CD4-positive, alpha-beta T cell treated with Interleukin-4 for 1 hour (primary cell): ENCODE data around the gene GCNA.
"Not testable (repeated sequence)": the region's sequence is repeated elsewhere in the genome, so short reads cannot be mapped to it uniquely, and the experiment has no call there.

Experiments used
- DNase-seq, 2 donors: peaks; one replicate each; pipeline ENCODE4 v3.0.0-alpha.2; 2020 to 2022

The GCNA gene

DNA sequence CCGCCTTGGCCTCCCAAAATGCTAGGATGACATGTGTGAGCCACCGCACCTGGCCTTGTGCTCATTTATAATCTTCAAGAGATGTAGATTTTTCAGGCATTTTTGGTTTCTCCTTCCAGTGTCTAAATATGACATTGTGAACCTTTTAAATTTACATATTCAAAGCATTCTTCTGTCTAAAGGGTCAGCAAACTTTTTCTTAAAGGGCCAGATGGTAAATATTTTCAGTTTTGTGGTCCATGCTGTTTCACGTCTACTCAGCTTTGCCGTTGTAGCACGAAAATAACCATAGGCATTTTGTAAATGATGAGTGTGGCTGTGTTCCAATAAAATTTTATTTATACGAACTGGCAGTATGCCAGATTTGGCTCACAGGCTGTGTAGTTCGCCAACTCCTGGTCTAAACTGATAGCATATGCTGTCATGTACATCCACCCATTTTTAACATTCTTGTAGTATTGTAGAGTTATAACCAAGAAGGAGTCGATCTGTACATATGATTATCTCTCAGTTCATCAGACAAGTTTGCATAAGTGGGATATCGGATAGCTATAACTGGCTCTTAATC lies 12.7 kb upstream of the GCNA start:
- DNase-seq, result no peak

DNA sequence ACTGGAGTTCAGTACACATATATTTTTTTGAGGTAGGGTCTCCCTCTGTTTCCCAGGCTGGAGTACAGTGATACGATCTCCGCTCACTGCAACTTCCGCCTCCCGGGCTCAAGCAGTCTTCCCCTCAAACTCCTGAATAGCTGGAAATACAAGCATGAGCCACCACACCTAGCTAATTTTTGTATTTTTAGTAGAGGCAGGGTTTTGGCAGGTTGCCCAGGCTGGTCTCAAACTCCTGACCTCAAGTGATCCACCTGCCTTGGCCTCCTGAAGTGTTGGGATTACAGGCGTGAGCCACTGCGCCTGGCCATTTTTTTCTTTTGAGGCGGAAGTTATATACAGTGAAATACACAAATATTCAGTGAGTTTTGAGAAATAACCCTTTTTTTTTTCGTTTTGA lies 6.8 kb upstream of the GCNA start:
- DNase-seq, result not testable (repeated sequence)

DNA sequence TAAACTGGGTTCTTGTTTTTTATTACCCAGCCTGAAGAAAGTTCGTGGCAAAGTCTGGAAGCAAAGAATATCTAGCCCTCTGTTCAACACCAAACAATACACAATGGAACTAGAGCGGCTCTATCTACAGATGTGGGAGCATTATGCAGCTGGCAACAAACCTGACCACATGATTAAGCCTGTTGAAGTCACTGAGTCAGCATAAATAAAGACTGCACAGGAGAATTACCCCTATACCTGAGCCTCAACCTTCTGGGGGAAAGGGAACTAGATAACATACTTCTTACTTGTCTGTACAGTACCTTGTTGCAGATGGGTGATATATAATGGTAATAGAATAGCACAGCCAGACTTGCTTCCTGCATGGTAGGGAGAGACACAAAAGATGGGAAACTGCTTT lies 4.6 kb upstream of the GCNA start:
- no peak for DNase-seq

DNA sequence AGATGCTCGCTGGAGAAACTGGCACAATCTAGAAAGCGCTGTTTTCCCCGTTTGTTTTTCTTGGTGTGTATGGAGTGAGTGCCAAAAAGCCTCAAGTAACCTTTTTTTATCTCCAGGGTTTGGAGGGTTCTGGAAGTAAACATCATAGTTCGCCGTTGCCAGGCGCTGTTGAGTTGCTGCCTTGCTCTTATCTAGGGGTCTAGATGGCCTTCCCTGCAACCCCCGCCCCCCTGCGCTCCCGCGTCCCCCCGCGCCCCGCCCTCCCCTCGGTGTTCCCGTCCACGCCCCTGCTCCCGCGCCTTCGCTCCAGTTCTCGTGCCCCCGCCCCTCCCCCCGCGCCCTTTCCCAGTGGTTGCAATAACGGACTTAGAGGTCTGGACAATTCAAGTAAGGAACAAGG lies 555 bp upstream of the GCNA start:
- no peak for DNase-seq

DNA sequence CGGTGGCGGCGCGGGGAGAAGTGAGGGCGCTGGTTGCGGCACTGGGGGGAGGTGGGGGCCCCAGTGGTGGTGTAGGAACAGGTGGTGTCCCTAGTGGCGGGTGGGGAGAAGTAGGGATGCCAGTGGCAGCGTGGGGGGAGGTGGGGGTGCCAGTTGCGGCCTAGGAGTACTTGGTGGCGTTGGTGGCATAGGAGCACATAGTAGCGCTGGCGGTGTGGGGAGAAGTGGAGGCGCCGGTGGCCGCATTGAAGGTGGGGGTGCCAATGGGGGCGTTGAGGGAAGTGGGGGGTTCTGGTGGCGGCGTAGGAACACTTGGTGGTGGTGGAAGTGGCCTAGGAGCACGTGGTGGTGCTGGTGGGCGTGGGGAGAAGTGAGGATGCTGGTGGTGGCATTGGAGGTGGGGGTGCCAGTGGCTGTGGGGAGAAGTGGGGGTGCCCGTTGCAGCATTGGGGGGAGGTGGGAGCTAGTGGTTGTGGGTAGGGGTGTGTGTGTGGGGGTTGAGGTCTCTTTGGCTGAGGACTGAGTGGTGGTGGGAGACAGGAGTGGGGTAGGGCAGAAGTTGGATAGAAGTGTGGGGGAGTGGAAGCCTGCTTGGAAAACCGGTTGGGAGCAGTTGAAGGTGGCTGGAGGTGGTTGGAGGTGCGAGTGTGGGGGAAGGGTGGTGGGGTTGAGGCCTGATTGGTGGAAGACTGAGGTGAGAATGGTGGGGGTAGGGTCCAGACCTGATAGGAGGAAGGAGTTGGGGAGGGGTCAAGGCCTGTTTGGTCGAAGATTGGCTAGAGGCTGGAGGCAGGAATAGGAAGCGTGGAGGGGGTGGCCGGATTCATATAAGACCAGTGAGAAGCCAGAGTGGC lies 1.1 kb downstream of the GCNA start:
- no peak for DNase-seq

DNA sequence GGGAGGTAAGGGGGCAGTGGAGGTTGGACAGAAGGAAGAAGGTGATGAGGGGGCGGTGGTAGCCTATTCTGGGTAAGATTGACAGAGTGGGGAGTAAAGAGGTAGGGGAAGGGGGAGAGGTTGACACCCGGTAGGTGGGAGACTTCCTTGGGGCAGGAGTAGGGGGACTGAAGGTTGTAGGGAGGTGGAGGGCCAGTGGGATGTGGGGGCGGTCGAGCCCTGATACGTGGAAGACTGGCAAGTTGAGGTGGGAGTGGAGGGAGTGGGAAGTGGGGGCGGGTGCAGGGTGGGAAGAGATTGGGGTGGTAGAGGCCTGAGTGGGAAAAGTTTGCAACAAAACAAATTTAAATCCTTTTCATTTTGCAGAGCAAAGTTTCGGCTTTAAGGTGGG lies 1.7 kb downstream of the GCNA start:
- no peak for DNase-seq

DNA sequence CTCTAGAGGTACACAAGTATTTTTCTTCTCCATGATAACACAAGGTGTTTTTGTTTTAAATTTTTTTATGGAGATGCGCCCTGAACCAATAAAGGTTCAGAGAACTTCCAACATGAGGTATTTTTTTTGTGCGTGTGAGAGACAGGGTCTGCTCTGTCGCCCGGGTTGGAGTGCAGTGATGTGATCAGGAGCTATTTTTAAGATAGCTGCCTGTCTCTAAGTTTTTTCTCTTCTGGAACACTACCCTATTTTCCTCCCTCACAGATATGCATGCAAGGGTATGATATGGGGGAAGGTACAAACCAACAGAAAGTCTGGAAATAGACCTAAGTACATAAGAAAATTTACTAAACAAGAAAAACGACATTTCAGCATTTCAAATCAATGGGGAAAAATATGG lies 3.0 kb downstream of the GCNA start:
- DNase-seq, result no peak

DNA sequence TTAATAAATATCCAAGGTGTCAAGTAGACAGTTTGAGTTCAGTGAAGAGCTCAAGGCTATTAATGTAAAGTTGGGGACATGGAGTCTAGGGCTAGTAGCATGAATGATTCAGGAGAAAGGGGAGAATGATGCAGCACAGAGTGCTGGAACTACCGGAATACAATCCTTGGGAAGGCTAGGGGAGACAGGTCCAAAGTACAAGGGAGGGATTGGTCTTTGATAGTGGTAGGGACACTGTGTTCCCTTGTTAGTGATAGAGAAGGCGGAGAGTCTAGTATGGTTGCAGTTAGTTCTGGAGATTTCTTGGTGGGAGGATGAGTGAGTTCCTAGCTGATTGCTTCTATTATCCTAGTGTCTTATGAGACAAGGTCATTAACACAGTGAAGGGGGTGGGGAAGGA lies 8.7 kb downstream of the GCNA start:
- DNase-seq, result no peak

DNA sequence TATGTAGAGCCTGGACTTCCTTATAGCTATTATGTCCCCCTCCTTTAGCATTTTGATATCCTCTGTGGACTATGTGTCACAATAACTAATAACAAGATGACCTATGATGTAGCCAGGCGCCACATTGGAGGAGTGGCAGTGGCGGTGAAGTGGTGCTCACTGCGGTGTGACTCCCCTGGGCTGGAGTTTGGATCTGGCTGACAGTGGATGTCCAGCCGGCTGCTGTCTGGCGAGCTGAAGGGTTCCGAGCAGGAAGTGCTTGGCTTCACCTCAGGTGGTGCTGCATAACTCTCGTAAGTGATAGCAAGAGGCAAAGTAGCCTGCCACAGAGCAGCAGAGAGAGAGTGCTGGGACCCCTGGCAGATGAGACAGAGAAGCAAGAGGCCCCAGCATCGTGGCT lies 15.0 kb downstream of the GCNA start:
- DNase-seq, result not testable (repeated sequence)

DNA sequence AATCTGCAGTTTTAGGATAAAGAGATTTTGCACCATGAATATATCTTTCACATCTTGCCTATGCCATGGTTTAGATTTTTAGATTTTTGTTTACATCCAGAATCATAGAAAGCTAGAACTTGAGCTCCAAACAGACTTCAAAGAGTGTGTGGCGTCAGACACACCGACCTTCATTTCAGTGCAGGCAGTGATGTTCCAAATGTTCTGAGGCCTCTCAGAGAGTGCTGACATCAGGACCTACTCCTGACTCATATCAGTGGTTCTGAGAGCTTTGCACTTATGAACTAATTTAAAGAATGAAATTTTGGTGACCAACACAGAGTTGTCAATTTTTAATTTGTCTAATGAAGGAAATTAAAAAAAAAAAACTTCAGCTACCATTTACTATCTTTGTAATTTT lies 21.7 kb downstream of the GCNA start:
- DNase-seq, result no peak

DNA sequence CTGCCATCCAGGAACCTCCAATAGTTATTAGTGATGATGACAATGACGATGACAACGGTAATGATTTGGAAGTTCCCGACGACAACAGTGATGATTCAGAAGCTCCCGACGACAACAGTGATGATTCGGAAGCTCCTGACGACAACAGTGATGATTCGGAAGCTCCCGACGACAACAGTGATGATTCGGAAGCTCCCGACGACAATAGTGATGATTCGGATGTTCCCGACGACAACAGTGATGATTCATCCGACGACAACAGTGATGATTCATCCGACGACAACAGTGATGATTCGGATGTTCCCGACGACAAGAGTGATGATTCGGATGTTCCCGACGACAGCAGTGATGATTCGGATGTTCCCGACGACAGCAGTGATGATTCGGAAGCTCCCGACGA lies 25.4 kb downstream of the GCNA start:
- no peak for DNase-seq

DNA sequence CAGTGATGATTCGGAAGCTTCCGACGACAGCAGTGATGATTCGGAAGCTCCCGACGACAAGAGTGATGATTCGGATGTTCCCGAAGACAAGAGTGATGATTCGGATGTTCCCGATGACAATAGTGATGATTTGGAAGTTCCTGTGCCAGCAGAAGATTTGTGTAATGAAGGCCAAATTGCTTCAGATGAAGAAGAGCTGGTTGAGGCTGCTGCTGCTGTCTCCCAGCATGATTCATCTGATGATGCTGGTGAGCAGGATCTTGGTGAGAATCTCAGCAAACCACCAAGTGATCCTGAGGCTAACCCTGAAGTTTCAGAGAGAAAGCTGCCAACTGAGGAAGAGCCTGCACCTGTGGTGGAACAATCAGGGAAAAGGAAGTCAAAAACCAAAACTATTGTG lies 25.9 kb downstream of the GCNA start:
- DNase-seq, result no peak

DNA sequence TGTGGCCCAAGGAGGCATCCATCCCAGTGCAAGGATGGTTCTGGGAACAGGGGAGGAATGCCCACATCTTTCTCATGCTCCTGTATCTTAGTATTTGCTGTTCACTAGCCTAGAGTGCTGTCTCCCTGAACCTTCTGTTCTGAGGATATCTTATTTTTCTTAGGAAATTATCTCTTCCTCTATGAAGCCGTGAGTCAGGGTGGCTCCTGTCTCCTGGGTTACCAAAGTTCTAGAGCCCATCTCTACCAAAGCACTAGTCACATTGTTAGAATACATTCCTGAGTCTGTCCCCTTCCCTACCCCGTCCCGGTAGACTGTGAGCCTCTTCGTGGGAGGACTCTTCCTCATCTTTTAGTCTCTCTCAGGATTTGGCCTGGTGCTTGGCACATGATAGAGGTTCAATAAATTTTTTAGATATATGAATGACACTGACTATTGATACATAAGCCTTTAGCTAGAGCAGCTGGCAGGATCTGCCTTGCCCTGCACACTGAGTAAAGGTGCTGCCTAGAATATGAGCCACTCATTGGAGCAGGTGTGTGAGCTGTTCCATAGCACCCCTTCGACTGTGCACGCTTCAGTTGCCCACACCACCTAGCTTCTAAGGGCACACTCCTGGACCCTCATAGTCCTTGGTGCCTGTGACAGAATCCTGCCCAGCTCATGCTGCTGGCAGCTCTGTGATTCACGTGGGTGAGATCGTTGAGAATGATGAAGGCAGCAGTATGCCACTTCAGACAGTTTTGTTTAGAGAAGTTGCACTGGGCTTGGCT lies 26.7 kb downstream of the GCNA start:
- DNase-seq, result no peak

DNA sequence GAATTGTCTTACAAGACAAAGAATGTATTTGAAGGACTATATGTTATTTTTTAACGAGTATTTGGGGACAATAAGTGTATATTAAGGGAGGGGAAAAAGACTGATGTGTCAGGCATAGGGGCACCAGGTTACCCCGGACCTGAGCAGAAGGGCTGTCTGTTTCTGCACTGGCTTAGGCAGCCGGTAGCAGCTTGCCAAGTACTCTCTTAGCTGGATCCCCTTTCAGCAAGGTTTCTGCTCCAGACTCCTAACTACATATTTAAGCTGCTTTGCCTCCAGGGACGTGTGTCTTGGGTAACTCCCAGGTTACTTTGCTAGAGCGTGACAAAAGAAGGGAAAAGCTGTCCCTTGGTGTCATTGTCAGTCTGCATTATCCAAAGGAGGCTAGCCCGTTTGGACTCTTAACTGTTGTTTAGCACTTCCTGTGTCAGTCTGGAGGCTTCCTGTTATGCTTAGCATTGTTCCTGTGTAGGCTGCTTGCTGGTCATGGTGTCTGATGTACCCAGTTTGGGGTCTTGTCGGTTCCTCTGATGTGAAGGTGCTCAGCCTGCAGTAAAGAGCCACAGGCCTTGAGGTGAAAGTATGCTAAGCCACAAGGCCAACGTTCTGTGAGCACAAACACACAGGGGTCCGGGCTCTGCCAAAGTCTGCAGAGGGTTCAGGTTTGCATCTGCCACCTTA lies 28.4 kb downstream of the GCNA start:
- peak; percentile 59 for DNase-seq

DNA sequence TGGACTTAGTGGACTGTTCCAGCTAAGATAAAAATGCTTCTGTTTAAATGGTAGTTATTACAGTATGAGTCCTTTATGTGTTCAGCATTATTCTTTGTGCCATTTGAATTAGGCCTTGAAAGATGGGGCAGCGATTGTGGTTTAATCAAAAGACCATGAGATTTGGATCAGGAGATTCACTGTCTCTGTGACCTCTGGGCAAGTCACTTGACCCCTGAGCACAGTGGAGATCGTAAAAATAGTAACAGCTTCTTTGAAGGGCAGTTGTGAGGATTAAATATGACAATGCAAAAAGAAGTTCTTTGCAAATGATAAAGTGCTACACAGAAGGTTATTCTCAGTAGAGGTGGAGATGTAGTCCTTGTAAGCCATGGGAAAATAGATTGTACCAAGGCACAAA lies 29.3 kb downstream of the GCNA start:
- DNase-seq, result no peak

DNA sequence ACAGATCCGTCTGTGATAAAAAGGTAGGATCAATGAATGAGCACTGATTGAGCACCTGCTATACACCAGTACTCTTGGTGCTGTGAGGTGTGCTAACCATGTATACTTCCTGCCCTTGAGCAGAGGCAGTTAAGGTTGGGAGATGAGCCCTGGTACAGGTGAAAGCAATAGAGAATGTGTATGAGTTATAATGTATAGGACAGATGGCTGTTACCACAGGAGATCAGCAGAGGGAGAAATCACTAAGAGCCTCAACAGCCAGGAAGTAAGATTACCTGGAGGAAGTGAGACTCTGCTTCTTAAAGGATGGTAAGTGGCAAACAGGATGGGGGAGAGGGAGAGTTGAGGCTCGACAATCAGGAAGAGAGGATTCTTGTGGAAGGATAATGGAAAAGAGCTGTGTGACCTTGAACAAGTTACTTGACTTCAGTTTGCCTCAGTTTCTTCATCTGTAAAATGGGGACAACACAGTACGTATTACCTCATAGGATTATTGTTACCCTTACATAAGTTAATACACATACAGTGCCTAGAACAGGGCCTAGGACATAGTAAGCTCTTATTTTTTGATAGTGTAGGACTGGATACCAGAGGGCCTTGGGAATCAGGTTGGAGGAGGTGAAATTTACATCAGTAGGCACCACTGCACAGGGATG lies 31.0 kb downstream of the GCNA start:
- DNase-seq, result no peak

DNA sequence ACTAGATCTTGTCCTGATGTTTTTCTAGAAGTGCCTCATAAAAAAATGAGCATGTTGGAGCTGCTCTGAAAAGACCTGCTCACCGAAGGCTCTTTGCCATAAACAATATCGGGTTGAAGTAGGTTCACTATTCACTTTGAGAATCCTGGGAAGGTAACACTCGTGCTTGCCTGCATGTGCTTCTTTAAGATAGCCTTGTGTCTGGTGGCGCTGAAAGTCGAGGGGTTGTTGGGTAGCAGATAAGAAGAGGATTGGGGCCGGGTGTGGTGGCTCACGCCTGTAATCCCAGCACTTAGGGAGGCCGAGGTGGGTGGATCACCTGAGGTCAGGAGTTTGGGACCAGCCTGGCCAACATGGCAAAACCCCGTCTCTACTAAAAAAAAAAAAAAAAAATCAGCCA lies 33.5 kb downstream of the GCNA start:
- DNase-seq, result not testable (repeated sequence)

DNA sequence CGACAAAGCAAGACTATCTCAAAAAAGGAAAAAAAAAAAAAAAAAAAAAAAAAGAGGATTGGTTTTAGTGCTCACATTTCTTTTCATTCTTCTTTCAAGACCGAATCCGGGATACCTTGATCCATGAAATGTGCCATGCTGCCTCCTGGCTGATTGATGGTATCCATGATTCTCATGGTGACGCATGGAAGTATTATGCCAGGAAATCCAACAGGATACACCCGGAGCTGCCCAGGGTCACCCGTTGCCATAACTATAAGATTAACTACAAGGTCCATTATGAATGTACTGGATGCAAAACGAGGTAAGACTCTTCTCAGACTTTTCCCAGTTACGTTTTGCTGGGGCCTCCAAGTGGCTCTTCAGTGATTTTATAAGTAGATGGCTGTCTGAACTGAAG lies 34.0 kb downstream of the GCNA start:
- DNase-seq, result no peak

DNA sequence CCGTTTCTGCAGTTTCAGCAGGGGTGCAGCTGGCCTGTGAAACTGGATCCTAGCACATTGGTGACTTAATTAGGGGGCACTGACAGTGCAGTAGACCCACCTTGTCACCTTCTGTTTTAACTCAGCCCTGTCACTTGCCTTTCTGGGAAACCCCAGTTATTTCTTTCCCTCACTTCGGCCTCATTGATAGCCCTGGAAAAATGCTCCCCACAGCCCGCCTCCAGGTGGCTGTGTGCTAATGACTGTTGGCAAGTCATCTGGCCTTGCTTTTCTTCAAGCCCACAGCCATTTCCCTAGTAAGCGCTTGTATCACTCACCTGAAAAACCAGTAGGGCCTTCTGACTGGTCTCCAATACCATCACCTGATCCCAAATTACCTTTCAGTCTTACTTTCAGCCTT lies 36.8 kb downstream of the GCNA start:
- no peak for DNase-seq

DNA sequence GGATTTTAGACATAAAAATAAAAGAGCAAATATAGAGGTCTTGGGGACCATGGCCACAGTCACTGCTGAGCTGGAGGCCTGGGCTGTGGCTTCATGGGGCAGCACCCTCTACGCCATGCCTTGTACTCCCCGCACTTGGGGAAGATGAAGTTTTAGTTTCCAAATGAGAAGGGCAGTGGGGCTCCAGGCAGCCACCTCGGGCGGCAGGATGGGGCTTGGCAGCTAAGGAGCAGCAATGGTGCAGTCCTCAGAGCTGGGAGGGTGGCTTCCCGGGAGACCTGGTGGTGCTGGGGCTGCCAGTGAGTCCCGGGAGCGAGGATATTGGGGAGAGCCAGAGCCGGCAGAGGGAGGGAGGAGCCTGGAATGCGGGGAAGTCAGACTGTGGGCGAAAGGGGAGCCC lies 37.7 kb downstream of the GCNA start:
- no peak for DNase-seq

DNA sequence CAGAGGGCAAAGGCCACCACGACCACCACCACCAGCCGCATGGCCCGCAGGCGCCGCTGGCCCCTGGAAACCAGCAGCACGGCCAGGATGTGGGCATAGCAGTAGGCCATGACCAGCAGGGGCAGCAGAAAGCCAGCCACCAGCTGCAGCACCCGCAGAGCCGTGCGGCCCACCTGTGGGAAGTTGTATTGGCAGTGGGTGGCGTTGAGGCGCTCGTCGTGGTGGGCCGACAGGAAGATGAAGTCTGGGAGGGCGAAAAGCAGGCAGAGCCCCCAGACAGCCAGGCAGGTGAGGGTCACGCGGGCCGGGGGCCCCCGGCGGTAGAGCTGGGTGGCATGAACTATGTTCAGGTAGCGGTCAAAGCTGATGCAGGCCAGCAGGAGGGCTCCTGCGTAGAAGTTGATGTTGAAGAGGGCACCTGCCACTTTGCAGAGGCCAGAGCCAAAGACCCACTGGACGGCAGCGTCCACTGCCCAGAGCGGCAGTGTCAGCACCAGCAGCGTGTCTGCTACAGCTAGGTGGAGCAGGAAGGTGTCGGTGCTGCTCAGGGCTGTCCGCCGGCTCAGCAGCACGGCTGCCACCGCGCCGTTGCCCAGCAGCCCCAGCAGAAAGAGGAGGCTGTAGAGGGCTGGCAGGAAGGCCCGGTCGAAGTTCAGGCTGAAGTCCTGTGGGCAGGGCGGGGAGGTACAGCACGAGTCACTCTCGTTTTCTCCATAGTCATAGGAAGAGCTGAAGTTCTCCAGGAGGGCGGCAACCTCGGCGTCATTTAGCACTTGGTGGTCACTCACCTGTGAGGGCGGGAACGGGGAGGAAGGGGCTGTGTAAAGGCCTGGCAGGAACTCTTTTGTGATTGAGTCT lies 38.7 kb downstream of the GCNA start:
- DNase-seq, result peak; percentile 27 to 34

DNA sequence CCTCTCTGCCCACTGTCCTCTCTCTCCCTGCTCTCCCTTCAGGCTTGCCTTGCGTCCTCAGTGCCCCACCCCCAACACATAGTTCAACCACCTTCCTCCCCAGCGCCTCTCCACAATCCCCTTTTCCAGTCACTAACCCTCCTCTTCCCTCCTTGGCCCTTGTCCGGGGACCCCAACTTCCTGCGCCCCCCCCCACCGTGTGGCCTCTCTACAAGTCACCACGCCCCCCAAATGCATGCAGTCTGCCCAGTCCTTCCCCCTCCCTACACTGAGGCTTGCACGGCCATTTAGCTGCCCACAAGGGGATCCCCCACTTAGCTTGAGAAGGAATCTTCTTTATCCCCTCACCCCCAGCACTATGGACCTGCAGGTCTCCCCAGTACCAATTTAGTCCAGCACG lies 39.5 kb downstream of the GCNA start:
- DNase-seq, result no peak
